GM12872 (cell line): ENCODE data around the gene ZNRF4.

Experiments used
- CTCF ChIP-seq: IDR thresholded peaks from 3 replicates; pipeline ENCODE4 v1.5.1; 2011; ENCODE audit warnings: low read depth, mild to moderate bottlenecking, low read length, moderate library complexity; ENCODE audit not compliant: insufficient read depth

The ZNRF4 gene

GRCh38 chr19:5424192-5424973, 30.8 kb upstream of the ZNRF4 start:
- TF ChIP-seq CTCF = no peak

- no peak for TF ChIP-seq CTCF
Measured at GRCh38 chr19:5425260-5425659, 30.0 kb upstream of the ZNRF4 start.

GRCh38 chr19:5430237-5430636, 25.0 kb upstream of the ZNRF4 start:
- TF ChIP-seq CTCF = no peak

GRCh38 chr19:5432687-5433086, 22.5 kb upstream of the ZNRF4 start:
- TF ChIP-seq CTCF = no peak

GRCh38 chr19:5434351-5434917, 20.8 kb upstream of the ZNRF4 start:
- TF ChIP-seq CTCF = no peak

- no peak for TF ChIP-seq CTCF
Measured at GRCh38 chr19:5434970-5435641, 20.1 kb upstream of the ZNRF4 start.

- no peak for TF ChIP-seq CTCF
Measured at GRCh38 chr19:5435642-5436017, 19.6 kb upstream of the ZNRF4 start.
